Tibial nerve (tissue), 4 donors: ENCODE results near the gene CDC14B. TPM values are rescaled to one million over a fixed set of nuclear protein-coding genes. Genes with fewer than 3 reads are reported as not detected.

Experiments used
- DNase-seq, 2 donors: peaks; one replicate each; pipeline ENCODE4 v3.0.0-alpha.2; 2019; ENCODE audit warnings: low spot score in 2 of 2
- H3K27ac ChIP-seq, 4 donors: fragments of 200-600 bp; sonication (generic) in 3 of 4; one replicate each; pipeline ENCODE4 v1.5.1; 2017 to 2019; ENCODE audit warnings: mild to moderate bottlenecking in 1 of 4
- H3K27me3 ChIP-seq, 2 donors: fragments of 200-600 bp; sonication (generic) in 1 of 2; one replicate each; pipeline versions ENCODE4 v1.5.1 to v1.6.0; 2017 to 2019
- H3K36me3 ChIP-seq, 3 donors: fragments of 200-600 bp; sonication (generic); one replicate each; pipeline ENCODE4 v1.5.1; 2018 to 2019
- H3K4me1 ChIP-seq, 4 donors: fragments of 200-600 bp; sonication (generic) in 3 of 4; one replicate each; pipeline ENCODE4 v1.5.1; 2017 to 2019
- H3K4me3 ChIP-seq, 4 donors: fragments of 200-600 bp; sonication (generic) in 3 of 4; one replicate each; pipeline ENCODE4 v1.5.1; 2017 to 2019; ENCODE audit warnings: mild to moderate bottlenecking in 1 of 4, moderate library complexity in 1 of 4
- H3K9me3 ChIP-seq, 4 donors: fragments of 200-600 bp; sonication (generic) in 3 of 4; one replicate each; pipeline ENCODE4 v1.5.1; 2017 to 2019
- CTCF ChIP-seq, 5 experiments: fragments of 200-600 bp in 3 of 5; fragments of 450-650 bp in 2 of 5; sonication (generic) in 3 of 5; IDR thresholded peaks; one replicate each; pipeline ENCODE4 v1.5.1; 2016 to 2019; ENCODE audit warnings: antibody characterized with exemption in 5 of 5, mild to moderate bottlenecking in 3 of 5, moderate library complexity in 2 of 5
- EP300 ChIP-seq, 2 donors: sonication (generic); formaldehyde crosslinking; IDR thresholded peaks; one replicate each; pipeline ENCODE4 v1.6.1; 2017; ENCODE audit warnings: antibody characterized with exemption in 2 of 2, mild to moderate bottlenecking in 1 of 2
- POLR2A ChIP-seq, 2 donors: fragments of 450-650 bp; IDR thresholded peaks; one replicate each; pipeline ENCODE4 v1.6.1; 2017; ENCODE audit warnings: antibody characterized with exemption in 2 of 2, mild to moderate bottlenecking in 2 of 2, moderate library complexity in 2 of 2
- WGBS, 2 donors: methylation state at CpG; one replicate each; pipeline ENCODE4 v1.1.5; 2018; 5-methylcytosine and 5-hydroxymethylcytosine counted together
- total RNA-seq, 4 donors: library from RNA; depleted of rRNA; stranded (reverse); fragments of >200 nt; gene quantifications; one replicate each; pipeline ENCODE4 v1.1.0, GENCODE V29; 2016

CDC14B gene
- total RNA-seq, 4 donors from 2014 or later = 25.9 to 34.1 (median 27.6) TPM

GRCh38 chr9:96462541-96462940 lies 157.1 kb downstream of the CDC14B start:
- Histone ChIP-seq H3K27me3 (no peaks in the 10 kb centered on the region), H3K4me3 (no peak overlapping the region), H3K36me3 (peaks cover 0 to 70% (median 0%) of the 10 kb centered on the region in 3 donors), H3K27ac (no peak overlapping the region), H3K9me3 (no peaks in the 10 kb centered on the region), H3K4me1 (peaks cover 0 to 9% (median 0%) of the 10 kb centered on the region in 4 donors)
- WGBS, 2 donors = 91 to 95% methylated on average over 6 of the region's 6 CpGs
- TF ChIP-seq POLR2A (IDR thresholded peaks at IDR 0.05) (no peak), CTCF (IDR thresholded peaks at IDR 0.05) (no peak), EP300 (IDR thresholded peaks at IDR 0.05) (no peak)
- no peak for DNase-seq

GRCh38 chr9:96461336-96461735 lies 158.3 kb downstream of the CDC14B start:
- H3K36me3 ChIP-seq = peaks cover 0 to 59% (median 0%) of the 10 kb centered on the region in 3 donors
- no peaks in the 10 kb centered on the region for H3K9me3 ChIP-seq
- H3K4me3 ChIP-seq = no peak overlapping the region
- H3K27ac ChIP-seq = no peak overlapping the region
- no peak for TF ChIP-seq EP300 (IDR thresholded peaks at IDR 0.05)
- TF ChIP-seq CTCF (IDR thresholded peaks at IDR 0.05) = no peak
- no peaks in the 10 kb centered on the region for H3K27me3 ChIP-seq
- H3K4me1 ChIP-seq = peaks cover 0 to 16% (median 0%) of the 10 kb centered on the region in 4 donors
- DNase-seq = no peak
- WGBS, 2 donors = 86 to 89% methylated on average over 8 of the region's 8 CpGs

GRCh38 chr9:96460882-96461281 lies 158.8 kb downstream of the CDC14B start:
- Histone ChIP-seq H3K36me3 (peaks cover 0 to 55% (median 0%) of the 10 kb centered on the region in 3 donors), H3K9me3 (no peaks in the 10 kb centered on the region), H3K4me1 (peaks cover 0 to 16% (median 0%) of the 10 kb centered on the region in 4 donors), H3K27me3 (no peaks in the 10 kb centered on the region), H3K27ac (no peak overlapping the region), H3K4me3 (no peak overlapping the region)
- TF ChIP-seq EP300 (IDR thresholded peaks at IDR 0.05) (no peak), POLR2A (IDR thresholded peaks at IDR 0.05) (no peak), CTCF (IDR thresholded peaks at IDR 0.05) (no peak)
- DNase-seq = no peak

GRCh38 chr9:96460470-96460869 lies 159.2 kb downstream of the CDC14B start:
- H3K4me3 ChIP-seq = no peak overlapping the region
- no peak overlapping the region for H3K27ac ChIP-seq
- H3K27me3 ChIP-seq = no peaks in the 10 kb centered on the region
- DNase-seq = no peak
- peaks cover 0 to 16% (median 0%) of the 10 kb centered on the region in 4 donors for H3K4me1 ChIP-seq
- no peaks in the 10 kb centered on the region for H3K9me3 ChIP-seq
- TF ChIP-seq CTCF (IDR thresholded peaks at IDR 0.05) = no peak
- no peak for TF ChIP-seq POLR2A (IDR thresholded peaks at IDR 0.05)
- TF ChIP-seq EP300 (IDR thresholded peaks at IDR 0.05) = no peak
- 84 to 86% methylated on average over 5 of the region's 5 CpGs for WGBS, 2 donors
- H3K36me3 ChIP-seq = peaks cover 0 to 51% (median 0%) of the 10 kb centered on the region in 3 donors

GRCh38 chr9:96459268-96460007 lies 160.2 kb downstream of the CDC14B start:
- 94 to 95% methylated on average over 7 of the region's 7 CpGs for WGBS, 2 donors
- no peak overlapping the region for H3K4me3 ChIP-seq
- no peaks in the 10 kb centered on the region for H3K27me3 ChIP-seq
- peaks cover 0 to 16% (median 0%) of the 10 kb centered on the region in 4 donors for H3K4me1 ChIP-seq
- TF ChIP-seq CTCF (IDR thresholded peaks at IDR 0.05) = no peak
- TF ChIP-seq EP300 (IDR thresholded peaks at IDR 0.05) = no peak
- TF ChIP-seq POLR2A (IDR thresholded peaks at IDR 0.05) = no peak
- no peak overlapping the region for H3K27ac ChIP-seq
- DNase-seq = no peak
- peaks cover 0 to 46% (median 0%) of the 10 kb centered on the region in 3 donors for H3K36me3 ChIP-seq
- H3K9me3 ChIP-seq = no peaks in the 10 kb centered on the region
